Gastroesophageal sphincter (tissue), 3 donors: ENCODE results near the gene SERTAD2.

Experiments
- EP300 ChIP-seq: sonication (generic); formaldehyde crosslinking; IDR thresholded peaks from one replicate; pipeline ENCODE4 v1.6.1; 2017; ENCODE audit warnings: antibody characterized with exemption, mild to moderate bottlenecking
- POLR2AphosphoS5 ChIP-seq: sonication (generic); formaldehyde crosslinking; IDR thresholded peaks from one replicate; pipeline ENCODE4 v1.6.1; 2017; ENCODE audit warnings: antibody characterized with exemption
- TF ChIP-seq, protein P1 (sequence below), 4 experiments: fragments of 200-600 bp in 2 of 4; fragments of 450-650 bp in 2 of 4; sonication (generic) in 1 of 4; IDR thresholded peaks; one replicate each; pipeline ENCODE4 v1.5.1; 2017 to 2019; ENCODE audit warnings: antibody characterized with exemption in 4 of 4, mild to moderate bottlenecking in 2 of 4, moderate library complexity in 2 of 4

DNA sequence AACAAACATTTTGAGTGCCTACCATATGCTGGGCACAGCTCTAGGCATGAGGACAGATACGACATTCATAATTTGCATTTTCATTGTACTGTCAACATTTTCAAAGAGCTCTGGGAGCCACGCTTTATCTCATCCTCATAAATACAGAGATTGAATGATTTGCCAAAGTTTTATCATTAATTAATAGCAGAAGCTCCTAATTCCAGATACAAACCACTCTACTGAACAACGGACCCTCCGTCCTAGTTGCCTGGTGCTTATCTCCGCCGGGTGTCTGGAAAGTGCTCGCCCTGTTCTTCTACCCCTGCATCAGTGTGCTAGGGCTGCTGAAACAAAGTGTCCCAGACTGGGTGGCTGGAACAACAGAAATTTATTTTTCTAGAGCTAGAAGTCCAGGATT, 23.8 kb downstream of the SERTAD2 start:
- no peak for TF ChIP-seq POLR2AphosphoS5
- TF ChIP-seq, protein P1, sequence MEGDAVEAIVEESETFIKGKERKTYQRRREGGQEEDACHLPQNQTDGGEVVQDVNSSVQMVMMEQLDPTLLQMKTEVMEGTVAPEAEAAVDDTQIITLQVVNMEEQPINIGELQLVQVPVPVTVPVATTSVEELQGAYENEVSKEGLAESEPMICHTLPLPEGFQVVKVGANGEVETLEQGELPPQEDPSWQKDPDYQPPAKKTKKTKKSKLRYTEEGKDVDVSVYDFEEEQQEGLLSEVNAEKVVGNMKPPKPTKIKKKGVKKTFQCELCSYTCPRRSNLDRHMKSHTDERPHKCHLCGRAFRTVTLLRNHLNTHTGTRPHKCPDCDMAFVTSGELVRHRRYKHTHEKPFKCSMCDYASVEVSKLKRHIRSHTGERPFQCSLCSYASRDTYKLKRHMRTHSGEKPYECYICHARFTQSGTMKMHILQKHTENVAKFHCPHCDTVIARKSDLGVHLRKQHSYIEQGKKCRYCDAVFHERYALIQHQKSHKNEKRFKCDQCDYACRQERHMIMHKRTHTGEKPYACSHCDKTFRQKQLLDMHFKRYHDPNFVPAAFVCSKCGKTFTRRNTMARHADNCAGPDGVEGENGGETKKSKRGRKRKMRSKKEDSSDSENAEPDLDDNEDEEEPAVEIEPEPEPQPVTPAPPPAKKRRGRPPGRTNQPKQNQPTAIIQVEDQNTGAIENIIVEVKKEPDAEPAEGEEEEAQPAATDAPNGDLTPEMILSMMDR (IDR thresholded peaks at IDR 0.05), result no peak
- TF ChIP-seq EP300, result no peak
